CMK (cell line): ENCODE measurements around the gene ISLR.

Experiments used
- DNase-seq: peaks from one replicate; pipeline ENCODE4 v3.0.0-alpha.2; 2010; ENCODE audit warnings: low read depth

The ISLR gene

DNA sequence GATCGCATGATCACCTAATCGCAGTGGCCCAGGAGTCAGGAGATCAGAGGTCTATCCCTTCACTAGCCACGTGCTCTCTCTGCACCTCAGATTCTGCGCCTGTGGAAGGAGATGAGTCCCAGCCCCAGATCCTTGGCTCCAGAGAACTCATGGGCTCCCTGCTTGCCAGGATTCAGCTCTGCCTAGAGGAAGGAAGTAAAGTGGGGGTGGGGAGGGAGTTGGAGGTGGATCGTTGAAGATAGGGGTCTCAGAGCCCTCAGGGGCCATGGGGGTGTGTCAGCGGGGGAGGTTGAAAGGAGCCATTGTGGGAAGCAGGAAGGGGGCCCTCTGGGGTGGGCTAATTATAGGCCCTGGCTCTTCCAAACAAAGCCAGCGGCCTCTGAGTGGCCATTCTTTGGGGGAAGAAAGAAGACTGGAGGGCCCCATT is 40.4 kb downstream of the ISLR start:
- DNase-seq, result peak; percentile 63

DNA sequence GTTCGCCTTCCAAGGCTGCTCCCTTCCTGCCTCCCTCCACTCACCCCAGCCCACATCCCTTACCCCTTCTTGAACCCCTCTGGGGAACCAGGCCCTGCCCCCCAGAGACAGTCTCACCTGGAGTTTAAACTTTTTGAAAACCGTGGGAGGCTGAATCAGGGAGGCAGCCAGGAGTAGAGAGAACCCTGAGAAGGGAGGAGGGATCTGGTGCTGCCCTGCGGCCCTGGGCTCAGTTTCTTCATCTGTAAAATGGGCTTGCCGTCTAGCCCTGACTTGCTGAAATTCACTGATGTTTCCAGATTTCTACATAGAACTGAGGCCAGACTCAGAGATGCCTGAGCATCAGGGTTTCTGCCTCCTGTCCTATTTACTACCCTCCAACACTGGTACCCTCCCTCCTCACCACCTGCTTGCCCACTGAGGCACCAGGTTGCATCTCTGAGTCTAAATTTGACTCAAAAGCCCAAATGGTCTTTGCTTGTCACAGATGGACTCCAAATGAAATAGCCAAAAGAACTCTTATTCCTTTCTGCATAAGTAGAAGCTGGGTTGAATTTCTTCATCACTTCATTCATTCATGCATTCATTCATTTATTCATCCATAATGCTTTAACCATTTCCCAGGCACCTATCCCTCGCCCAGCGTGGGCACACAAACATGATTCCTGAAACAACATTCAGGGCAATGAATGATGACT is 41.0 kb downstream of the ISLR start:
- DNase-seq, result no peak

DNA sequence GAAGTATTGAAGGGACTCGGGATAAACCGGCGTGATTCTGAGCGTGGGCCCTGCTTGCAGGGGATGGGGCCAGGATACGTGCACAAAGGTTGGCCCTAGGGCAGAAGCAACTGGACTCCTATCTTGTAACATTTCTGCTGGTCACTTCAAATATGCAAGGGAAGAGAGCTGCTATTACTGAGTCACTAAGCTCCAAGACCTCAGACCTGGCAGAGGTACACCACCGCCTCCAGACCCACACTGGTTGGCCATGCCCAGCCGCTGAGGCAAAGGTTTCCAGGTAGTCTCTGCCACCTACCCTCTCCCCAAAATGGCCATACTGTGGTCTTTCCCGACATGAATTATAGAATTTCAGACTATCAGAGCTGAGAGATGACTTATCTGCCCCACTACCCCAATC is 42.4 kb downstream of the ISLR start:
- no peak for DNase-seq

DNA sequence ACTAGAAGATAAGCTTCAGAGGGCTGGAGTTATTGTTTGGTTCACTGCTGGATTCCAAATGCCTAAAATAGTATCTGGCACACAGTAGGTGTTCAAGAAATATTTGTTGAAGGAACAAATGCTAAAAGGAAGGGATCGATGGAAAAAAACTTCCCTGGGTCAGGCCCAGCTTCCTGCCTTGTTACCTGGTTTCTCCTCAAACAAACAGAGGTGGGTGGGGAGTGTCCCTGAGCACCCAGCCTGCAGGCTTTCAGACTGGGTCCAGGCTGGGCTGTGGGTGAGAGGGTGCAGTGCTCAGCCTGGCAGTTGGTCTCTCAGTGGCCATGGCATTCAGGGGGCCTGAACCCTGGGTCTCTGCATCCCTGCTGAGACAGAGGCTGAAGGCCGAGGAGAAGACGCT is 43.4 kb downstream of the ISLR start:
- DNase-seq, result no peak

DNA sequence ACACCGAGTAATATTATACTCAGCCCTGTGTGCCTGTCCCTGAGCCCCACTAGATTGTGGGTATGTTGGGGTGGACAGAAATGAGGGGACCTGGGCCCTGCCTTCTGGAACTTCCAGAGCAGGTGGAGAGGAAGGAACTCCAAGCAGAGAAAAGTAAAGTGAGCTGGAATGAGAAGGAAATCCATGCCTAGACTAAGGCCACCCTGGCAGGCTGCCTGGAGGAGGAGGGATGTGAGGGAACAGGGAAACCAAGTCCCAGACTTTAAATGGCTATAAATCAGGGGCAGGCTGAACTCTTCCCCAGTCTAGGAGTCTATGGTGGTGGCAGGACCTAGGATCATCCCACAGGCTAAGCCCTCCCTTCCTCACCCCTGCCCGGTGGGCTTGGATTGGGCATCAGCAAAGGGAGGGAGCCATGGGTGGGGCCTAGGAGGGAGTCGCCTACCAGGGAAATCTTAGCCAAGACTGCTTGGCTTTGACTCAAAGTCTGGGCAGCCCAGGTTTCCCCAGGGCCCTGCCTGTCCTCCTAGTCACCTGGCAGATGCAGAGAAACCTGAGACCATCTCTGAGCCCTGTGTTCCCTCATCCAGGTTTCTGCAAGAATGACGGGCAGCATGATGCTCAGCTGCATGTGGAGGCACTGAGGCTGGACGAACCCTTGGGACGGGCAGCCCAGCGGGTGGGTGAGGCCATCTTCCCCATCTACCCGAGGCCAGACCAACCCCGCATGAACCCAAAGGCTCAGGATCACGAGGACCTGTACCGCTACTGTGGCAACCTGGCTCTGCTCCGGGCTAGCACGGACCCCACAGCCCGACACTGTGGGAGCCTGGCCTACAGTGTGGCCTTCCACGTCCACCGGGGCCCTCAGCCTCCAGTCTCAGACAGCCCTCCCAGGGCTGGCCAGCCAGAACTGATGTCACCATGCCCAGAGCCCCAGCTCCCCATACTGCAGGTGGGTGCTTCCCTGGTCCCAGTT is 44.7 kb downstream of the ISLR start:
- no peak for DNase-seq

DNA sequence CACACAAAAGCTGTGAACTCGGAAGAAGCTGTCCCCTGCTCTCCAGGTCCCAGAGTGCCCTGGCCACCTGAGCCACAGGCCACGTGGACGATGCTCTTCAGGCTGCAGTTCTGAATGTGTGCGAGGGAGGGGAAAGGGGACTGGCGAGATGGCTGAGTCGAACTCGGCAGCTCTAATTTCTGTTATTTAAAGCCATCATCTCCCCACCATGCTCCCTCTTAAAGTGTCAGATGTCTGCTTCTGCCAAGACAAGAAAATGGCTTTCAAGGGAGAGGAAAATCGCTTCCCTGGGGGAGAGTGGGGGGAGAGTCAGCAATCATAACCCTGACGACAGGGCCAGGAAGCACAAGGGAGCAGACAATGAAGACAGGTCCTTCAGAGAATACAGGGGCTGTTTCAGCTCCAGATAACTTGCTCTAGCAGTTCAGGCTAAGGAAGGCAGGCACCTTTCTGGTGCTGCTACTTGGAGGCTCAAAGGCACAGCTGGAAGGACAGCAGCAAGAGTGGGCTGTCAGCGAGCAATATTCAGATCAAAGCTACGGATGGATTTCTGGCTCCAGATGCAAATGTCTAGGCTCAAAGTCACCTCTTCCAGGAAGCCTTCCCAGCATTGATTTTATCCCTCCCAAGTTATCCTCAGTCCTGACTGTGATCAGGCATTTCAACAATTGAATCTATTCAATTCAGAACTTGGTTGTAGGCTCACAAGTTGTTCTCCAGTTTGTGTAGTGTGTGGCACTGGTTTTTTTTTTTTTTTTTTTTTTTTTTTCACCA is 47.2 kb downstream of the ISLR start:
- DNase-seq, result no peak

DNA sequence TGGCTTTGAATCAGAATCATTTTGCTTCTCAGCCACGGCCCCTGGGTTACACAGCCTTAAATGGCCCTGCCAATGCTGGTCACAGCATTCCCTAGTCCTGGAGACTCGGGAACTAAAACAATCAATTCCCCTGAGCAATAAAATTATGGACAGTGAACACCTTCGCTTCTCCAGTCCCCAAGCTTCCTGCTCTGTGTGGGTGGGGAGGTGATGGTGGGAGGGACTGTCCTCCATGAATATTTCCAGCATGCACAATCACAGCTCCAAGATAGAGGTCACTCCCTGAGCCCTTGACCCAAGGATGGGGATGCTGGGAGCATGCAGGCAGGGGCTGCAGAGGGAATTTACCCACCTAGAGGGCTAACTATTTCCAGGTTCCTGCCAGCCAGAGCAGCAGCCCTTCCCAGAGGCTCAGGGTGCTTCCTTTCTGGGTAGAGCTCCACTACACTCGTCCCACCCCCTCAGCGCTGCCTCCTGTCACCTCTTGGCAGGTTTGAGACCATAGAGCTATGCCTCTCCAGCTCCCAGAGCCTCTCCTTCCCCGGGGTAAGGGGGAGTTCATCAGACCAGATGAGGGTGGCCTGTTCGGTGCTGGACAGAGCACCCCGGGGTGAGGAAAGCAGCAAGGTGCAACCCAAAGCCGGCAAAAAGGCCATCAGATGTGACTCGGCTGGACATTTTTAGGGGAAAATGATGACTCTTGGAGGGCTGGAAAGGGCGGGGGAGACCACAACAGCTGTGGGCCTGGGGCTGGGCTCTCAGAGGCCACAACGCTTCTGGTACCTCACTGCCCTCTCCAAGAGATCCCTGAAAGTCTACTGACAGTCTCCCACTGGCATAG is 48.1 kb downstream of the ISLR start:
- DNase-seq, result no peak

DNA sequence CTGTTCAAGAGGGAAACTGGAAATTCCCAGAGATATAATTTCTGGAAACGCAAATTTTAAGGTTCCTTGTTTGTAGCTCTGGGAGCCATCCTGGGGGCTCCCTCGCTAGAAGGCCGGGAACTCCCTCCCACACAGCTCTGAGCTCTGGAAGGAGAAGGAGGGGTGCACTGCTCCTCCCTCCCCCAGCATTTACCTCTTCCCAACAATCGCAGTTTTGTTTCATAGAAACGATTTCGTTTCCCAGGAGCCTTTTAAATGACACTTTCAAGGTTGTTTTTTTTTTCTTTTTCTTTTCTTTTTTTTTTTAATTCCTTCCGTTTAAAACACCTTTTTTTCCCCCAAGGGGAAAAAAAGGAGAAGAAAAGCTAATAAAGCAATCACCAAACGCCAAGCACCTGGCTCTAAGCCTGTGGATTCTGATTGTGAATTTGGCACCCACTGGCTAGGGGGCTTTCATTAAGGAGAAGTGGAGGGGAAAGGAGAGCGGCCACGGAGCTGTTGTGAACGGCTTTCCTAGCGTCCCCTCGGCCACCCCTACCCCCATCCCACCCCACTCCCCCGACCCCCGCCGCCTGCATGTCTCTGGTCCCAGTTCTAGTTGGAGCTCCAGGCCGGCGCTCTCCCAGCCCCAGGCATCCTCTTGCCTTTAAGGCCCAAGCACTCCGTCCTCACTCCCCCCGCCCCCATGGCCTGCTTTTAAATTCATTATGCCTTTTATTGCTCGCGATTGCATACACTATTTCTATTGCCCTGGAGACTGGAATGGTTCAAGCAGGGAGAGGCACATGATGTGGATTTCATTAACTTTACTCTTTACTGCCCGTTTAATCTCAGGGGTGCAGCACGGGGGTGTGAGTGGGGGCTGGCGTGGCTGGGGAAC is 49.0 kb downstream of the ISLR start:
- no peak for DNase-seq

DNA sequence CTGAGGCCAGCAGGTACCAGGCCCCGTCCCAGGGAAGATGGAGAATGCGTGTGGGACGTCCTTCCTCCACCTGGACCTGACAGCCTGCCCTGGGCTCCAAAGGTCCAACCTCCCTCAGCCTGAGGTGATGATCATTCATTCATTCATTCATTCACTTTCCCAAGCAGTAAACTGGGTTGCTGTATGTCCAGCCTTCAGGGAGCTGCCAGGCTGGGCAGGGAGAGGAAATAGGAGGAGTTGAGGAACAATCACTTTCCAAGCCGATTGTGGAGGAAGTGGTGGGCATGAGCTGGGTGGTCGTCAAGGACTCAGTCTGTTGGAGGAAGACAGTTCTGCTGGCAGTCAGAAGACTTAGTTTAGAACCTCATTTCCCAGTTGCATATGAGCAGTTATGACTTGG is 52.4 kb downstream of the ISLR start:
- DNase-seq, result no peak
